GM18873 (cell line): ENCODE results near the gene TARBP1.
"Not testable (repeated sequence)": the region's sequence is repeated elsewhere in the genome, so short reads cannot be mapped to it uniquely, and the experiment has no call there.

ENCODE experiments used
- ATAC-seq: cut with Tn5 transposase; IDR thresholded peaks from one replicate; pipeline ENCODE4 v1.9.1; 2021; ENCODE audit warnings: mild to moderate bottlenecking, moderate library complexity, moderate number of reproducible peaks; ENCODE audit not compliant: unreplicated experiment, low FRiP score

TARBP1 gene

GRCh38 chr1:234504969-234505768 lies 26.2 kb upstream of the TARBP1 start:
- no peak for ATAC-seq

- not testable (repeated sequence) for ATAC-seq
Measured at GRCh38 chr1:234504251-234504650, 25.3 kb upstream of the TARBP1 start.

- ATAC-seq: no peak
Measured at GRCh38 chr1:234503193-234504050, 24.4 kb upstream of the TARBP1 start.

- no peak for ATAC-seq
Measured at GRCh38 chr1:234502785-234503184, 23.8 kb upstream of the TARBP1 start.

- ATAC-seq: no peak
Measured at GRCh38 chr1:234500269-234500668, 21.3 kb upstream of the TARBP1 start.

GRCh38 chr1:234499943-234500245 lies 20.9 kb upstream of the TARBP1 start:
- ATAC-seq: no peak

GRCh38 chr1:234499119-234499942 lies 20.4 kb upstream of the TARBP1 start:
- no peak for ATAC-seq

GRCh38 chr1:234498448-234499118 lies 19.6 kb upstream of the TARBP1 start:
- no peak for ATAC-seq

GRCh38 chr1:234497589-234497988 lies 18.6 kb upstream of the TARBP1 start:
- no peak for ATAC-seq

- peak; percentile 71 for ATAC-seq
Measured at GRCh38 chr1:234495231-234495990, 16.4 kb upstream of the TARBP1 start.

GRCh38 chr1:234494049-234494448 lies 15.1 kb upstream of the TARBP1 start:
- ATAC-seq: no peak

- ATAC-seq: no peak
Measured at GRCh38 chr1:234490793-234491479, 12.0 kb upstream of the TARBP1 start.

- ATAC-seq: no peak
Measured at GRCh38 chr1:234489698-234490077, 10.7 kb upstream of the TARBP1 start.

GRCh38 chr1:234489007-234489697 lies 10.2 kb upstream of the TARBP1 start:
- no peak for ATAC-seq

- no peak for ATAC-seq
Measured at GRCh38 chr1:234488054-234489006, 9.4 kb upstream of the TARBP1 start.

- no peak for ATAC-seq
Measured at GRCh38 chr1:234486858-234487840, 8.2 kb upstream of the TARBP1 start.
